CD14-positive monocyte (primary cell): ENCODE data around the gene BMPER. TPM values are rescaled to one million over a fixed set of nuclear protein-coding genes. Genes with fewer than 3 reads are reported as not detected.

Experiments used
- DNase-seq, 3 donors: peaks; one replicate each; pipeline ENCODE4 v3.0.0-alpha.2; 2011 to 2022
- H2AFZ ChIP-seq: 2 replicates; pipeline ENCODE4 v1.6.0; 2012; ENCODE audit warnings: mild to moderate bottlenecking, low read depth, low read length, inconsistent platforms; ENCODE audit not compliant: insufficient read depth, poor library complexity, severe bottlenecking
- H3K27ac ChIP-seq, 2 donors: 1 replicate in 1 of 2; 2 replicates in 1 of 2; pipeline ENCODE4 v1.5.1; 2012 to 2013; ENCODE audit warnings: low read length in 2 of 2, control low read depth in 1 of 2, inconsistent platforms in 1 of 2, low read depth in 1 of 2, mild to moderate bottlenecking in 1 of 2
- H3K27me3 ChIP-seq, 2 donors: one replicate each; pipeline versions ENCODE4 v1.6.0 to v1.6.1; 2011 to 2013; ENCODE audit warnings: low read length in 2 of 2; ENCODE audit not compliant: control insufficient read depth in 2 of 2, insufficient read depth in 2 of 2
- H3K36me3 ChIP-seq, 2 donors: replicated peaks in 1 of 2; 1 replicate in 1 of 2; 2 replicates in 1 of 2; pipeline versions ENCODE4 v1.5.1 to v1.6.1; 2012 to 2013; ENCODE audit warnings: low read length in 2 of 2, control low read depth in 1 of 2, inconsistent platforms in 1 of 2, mild to moderate bottlenecking in 1 of 2; ENCODE audit not compliant: insufficient read depth in 2 of 2, control insufficient read depth in 1 of 2
- H3K4me1 ChIP-seq, 2 donors: 1 replicate in 1 of 2; 2 replicates in 1 of 2; pipeline versions ENCODE4 v1.5.1 to v1.6.1; 2012 to 2013; ENCODE audit warnings: low read length in 2 of 2, control low read depth in 1 of 2, inconsistent platforms in 1 of 2, mild to moderate bottlenecking in 1 of 2, moderate library complexity in 1 of 2; ENCODE audit not compliant: insufficient read depth in 2 of 2, control insufficient read depth in 1 of 2
- H3K4me2 ChIP-seq: replicated peaks from 2 replicates; pipeline ENCODE3; 2012; ENCODE audit warnings: low read length, moderate library complexity, mild to moderate bottlenecking; ENCODE audit not compliant: poor library complexity, severe bottlenecking; ENCODE audit errors: extremely low read depth
- H3K4me3 ChIP-seq, 3 experiments: fragments of 200-600 bp in 1 of 3; sonication (generic) in 1 of 3; replicated peaks in 1 of 3; 1 replicate in 2 of 3; 2 replicates in 1 of 3; pipeline ENCODE4 v1.5.1; 2011 to 2013; ENCODE audit warnings: low read length in 3 of 3, mild to moderate bottlenecking in 3 of 3, control low read depth in 2 of 3, low read depth in 2 of 3, inconsistent platforms in 1 of 3, moderate library complexity in 1 of 3
- H3K79me2 ChIP-seq: 2 replicates; pipeline ENCODE4 v1.6.0; 2012; ENCODE audit warnings: mild to moderate bottlenecking, control low read depth, inconsistent platforms, low read length, moderate library complexity; ENCODE audit not compliant: insufficient read depth
- H3K9ac ChIP-seq: 2 replicates; pipeline ENCODE4 v1.6.0; 2017; ENCODE audit warnings: low read length, mild to moderate bottlenecking; ENCODE audit not compliant: insufficient read depth, poor library complexity, severe bottlenecking
- H3K9me3 ChIP-seq, 2 donors: replicated peaks in 1 of 2; 1 replicate in 1 of 2; 2 replicates in 1 of 2; pipeline versions ENCODE4 v1.5.1 to v1.6.1; 2012 to 2013; ENCODE audit warnings: low read length in 2 of 2, control low read depth in 1 of 2; ENCODE audit not compliant: control insufficient read depth in 1 of 2, insufficient read depth in 1 of 2
- H4K20me1 ChIP-seq: 2 replicates; pipeline ENCODE4 v1.6.0; 2012; ENCODE audit warnings: mild to moderate bottlenecking, low read length, control low read depth, moderate library complexity; ENCODE audit not compliant: insufficient read depth
- H3K27ac Mint-ChIP-seq, 7 donors: one replicate each; pipeline ENCODE4 v1.8.0; 2020; ENCODE audit warnings: mild to moderate bottlenecking in 7 of 7, mixed read lengths in 7 of 7, moderate library complexity in 6 of 7, inconsistent platforms in 2 of 7
- H3K27me3 Mint-ChIP-seq, 3 donors: one replicate each; pipeline ENCODE4 v1.8.0; 2021 to 2022; ENCODE audit warnings: low read depth in 3 of 3, mild to moderate bottlenecking in 3 of 3, mixed read lengths in 3 of 3, moderate library complexity in 3 of 3, inconsistent platforms in 1 of 3
- H3K36me3 Mint-ChIP-seq, 2 donors: one replicate each; pipeline ENCODE4 v1.8.0; 2020; ENCODE audit warnings: mixed read lengths in 2 of 2, inconsistent platforms in 1 of 2, mild to moderate bottlenecking in 1 of 2
- H3K4me1 Mint-ChIP-seq: one replicate; pipeline ENCODE4 v1.8.0; 2020; ENCODE audit warnings: mild to moderate bottlenecking, mixed read lengths
- H3K4me3 Mint-ChIP-seq, 2 donors: one replicate each; pipeline ENCODE4 v1.8.0; 2020; ENCODE audit warnings: mild to moderate bottlenecking in 2 of 2, mixed read lengths in 2 of 2, moderate library complexity in 1 of 2
- H3K9me3 Mint-ChIP-seq, 7 donors: one replicate each; pipeline ENCODE4 v1.8.0; 2020 to 2022; ENCODE audit warnings: mixed read lengths in 7 of 7, mild to moderate bottlenecking in 6 of 7, moderate library complexity in 6 of 7, inconsistent platforms in 2 of 7
- CTCF ChIP-seq: fragments of 200-600 bp; IDR thresholded peaks from one replicate; pipeline ENCODE4 v1.8.0; 2022; ENCODE audit warnings: antibody characterized with exemption, mild to moderate bottlenecking
- WGBS: methylation state at CpG from one replicate; pipeline ENCODE4 v1.1.5; 2013; ENCODE audit warnings: missing lambda C conversion rate; ENCODE audit not compliant: insufficient coverage; 5-methylcytosine and 5-hydroxymethylcytosine counted together
- intact Hi-C, 2 donors: fragments of 100-400 bp; cut with micrococcal nuclease; formaldehyde crosslinking; loops; one replicate each; pipeline versions ENCODE4 v1.15.0 to v1.15.1; 2023
- polyA plus RNA-seq, 3 donors: library from polyadenylated mRNA; depleted of rRNA in 1 of 3; unstranded in 2 of 3; stranded (reverse) in 1 of 3; fragments of 300-500 nt in 2 of 3; fragments of >200 nt in 1 of 3; fragmentation: Illumina TruSeq in 2 of 3; gene quantifications; 1 replicate in 2 of 3; 2 replicates in 1 of 3; pipeline ENCODE4 v1.2.3, GENCODE V29; 2012 to 2021

Gene BMPER
- polyA plus RNA-seq, 3 donors = not detected

GRCh38 chr7:34138483-34138882 is 233.1 kb downstream of the BMPER start:
- H3K4me3 ChIP-seq = no peak overlapping the region
- no peak overlapping the region for H3K9ac ChIP-seq
- Mint-ChIP-seq H3K27ac (no peak overlapping the region), H3K4me1 (no peaks in the 10 kb centered on the region), H3K4me3 (no peak overlapping the region), H3K27me3 (peaks cover 0 to 2% (median 0%) of the 10 kb centered on the region in 3 donors), H3K36me3 (no peaks in the 10 kb centered on the region), H3K9me3 (peaks cover 0 to 6% (median 0%) of the 10 kb centered on the region in 7 donors)
- no peaks in the 10 kb centered on the region for H3K4me1 ChIP-seq
- H3K27ac ChIP-seq = no peak overlapping the region
- no peak overlapping the region for H2AFZ ChIP-seq
- H3K27me3 ChIP-seq = no peaks in the 10 kb centered on the region
- no peaks in the 10 kb centered on the region for H3K36me3 ChIP-seq
- WGBS = 78% methylated on average over 1 of the region's 2 CpGs
- no peaks in the 10 kb centered on the region for H4K20me1 ChIP-seq
- no peak overlapping the region for H3K4me2 ChIP-seq
- H3K9me3 ChIP-seq = no peaks in the 10 kb centered on the region
- DNase-seq = no peak
- H3K79me2 ChIP-seq = no peaks in the 10 kb centered on the region
- intact Hi-C loops = no loop called here
- TF ChIP-seq CTCF = no peak

DNA sequence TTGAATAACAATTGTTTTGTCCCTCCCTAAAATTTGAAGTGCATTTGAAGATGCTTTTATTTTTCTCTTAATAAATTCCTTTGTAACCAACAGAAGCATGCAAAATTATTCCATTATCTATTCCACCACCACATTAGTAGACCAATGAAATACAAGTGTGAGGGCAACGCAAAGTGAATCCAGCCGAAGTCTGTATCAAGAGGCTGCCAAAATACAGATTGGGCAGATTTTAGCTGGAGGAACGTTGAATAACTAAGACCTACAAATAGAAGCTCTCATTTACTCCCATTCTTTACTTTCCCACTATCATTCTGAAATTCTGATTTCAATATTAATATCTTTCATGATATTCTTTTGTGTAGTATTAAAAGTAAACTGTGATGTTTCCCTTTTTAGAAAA is 233.7 kb downstream of the BMPER start:
- Histone ChIP-seq H3K27me3 (no peaks in the 10 kb centered on the region), H3K4me3 (no peak overlapping the region), H3K9ac (no peak overlapping the region), H3K9me3 (no peaks in the 10 kb centered on the region), H4K20me1 (no peaks in the 10 kb centered on the region), H3K4me1 (no peaks in the 10 kb centered on the region), H3K79me2 (no peaks in the 10 kb centered on the region), H3K4me2 (no peak overlapping the region), H3K27ac (no peak overlapping the region), H3K36me3 (no peaks in the 10 kb centered on the region), H2AFZ (no peak overlapping the region)
- intact Hi-C loops = no loop called here
- no peak for TF ChIP-seq CTCF
- H3K36me3 Mint-ChIP-seq = no peaks in the 10 kb centered on the region
- no CpG with 5 or more reads among the region's 3 CpGs for WGBS
- peaks cover 0 to 5% (median 1%) of the 10 kb centered on the region in 7 donors for H3K9me3 Mint-ChIP-seq
- no peak overlapping the region for H3K4me3 Mint-ChIP-seq
- no peak overlapping the region for H3K27ac Mint-ChIP-seq
- peaks cover 0 to 2% (median 0%) of the 10 kb centered on the region in 3 donors for H3K27me3 Mint-ChIP-seq
- no peak for DNase-seq
- H3K4me1 Mint-ChIP-seq = no peaks in the 10 kb centered on the region
